A549 (cell line): ENCODE data around the gene PLOD3.

Experiments
- FOSB ChIP-seq: fragments of 250-450 bp; sonication (Bioruptor Pico); IDR thresholded peaks from 2 replicates; pipeline ENCODE4 v1.5.0; 2020; ENCODE audit warnings: mild to moderate bottlenecking, moderate library complexity
- HDAC2 ChIP-seq: fragments of 200-600 bp; sonication (generic); IDR thresholded peaks from 2 replicates; pipeline ENCODE4 v1.6.1; 2016
- KDM1A ChIP-seq: fragments of 200-600 bp; sonication (generic); IDR thresholded peaks from 2 replicates; pipeline ENCODE4 v1.6.1; 2016; ENCODE audit warnings: low read depth, mild to moderate bottlenecking
- MYC ChIP-seq: IDR thresholded peaks from 2 replicates; pipeline ENCODE4 v1.6.1; 2012; ENCODE audit warnings: mild to moderate bottlenecking, inconsistent platforms, low read length, improper control_type of control experiment, borderline replicate concordance
- POLR2A ChIP-seq: IDR thresholded peaks from 2 replicates; pipeline ENCODE4 v1.6.1; 2012; ENCODE audit warnings: mild to moderate bottlenecking, low read length
- TF ChIP-seq, protein P1 (sequence below): IDR thresholded peaks from 2 replicates; pipeline ENCODE4 v1.6.1; 2012
- TF ChIP-seq, protein P2 (sequence below): fragments of >200 bp; sonication (Bioruptor Twin); formaldehyde crosslinking; IDR thresholded peaks from 3 replicates; pipeline ENCODE4 v1.5.1; 2016
- TF ChIP-seq, protein P3 (sequence below): IDR thresholded peaks from 2 replicates; pipeline ENCODE4 v1.6.1; 2012

DNA sequence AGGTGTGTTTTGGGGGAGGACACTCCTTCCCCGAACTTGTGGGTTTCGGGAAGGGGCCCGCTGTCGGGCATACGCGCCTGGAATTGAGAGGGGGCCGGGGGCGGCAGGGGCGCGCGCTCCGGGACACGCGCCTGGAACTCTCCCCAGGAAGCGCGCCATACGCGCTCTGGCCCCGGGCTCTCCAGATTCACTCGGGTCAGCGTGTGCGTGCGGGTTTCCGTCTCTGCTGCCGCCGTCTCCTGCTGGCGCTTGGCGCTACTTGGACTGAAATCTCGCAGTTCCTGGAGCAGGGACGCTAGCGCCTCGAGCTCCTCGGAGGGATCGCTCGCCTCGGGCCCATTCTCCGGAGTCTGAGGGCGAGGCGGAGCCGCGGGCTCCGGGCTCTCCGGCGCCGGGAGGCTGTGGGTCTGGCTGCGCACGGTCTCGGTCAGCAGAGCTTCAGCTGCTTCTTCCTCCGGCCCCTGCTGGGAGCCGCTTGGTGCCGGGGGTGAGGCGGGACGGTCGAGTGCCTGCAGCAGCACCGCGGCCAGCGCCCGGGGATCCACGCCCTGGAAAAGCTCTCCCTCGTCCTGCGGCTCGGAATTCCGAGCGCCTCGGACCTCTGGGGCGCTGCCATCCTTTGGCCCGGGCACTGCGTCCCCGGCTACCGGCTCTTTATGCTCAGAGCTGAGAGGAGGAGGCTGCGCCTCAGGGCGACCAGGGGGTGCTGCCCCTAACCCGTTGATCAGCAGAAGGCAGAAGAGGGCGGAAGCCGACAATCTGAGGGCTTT is 53.1 kb downstream of the PLOD3 start:
- TF ChIP-seq, protein P1, sequence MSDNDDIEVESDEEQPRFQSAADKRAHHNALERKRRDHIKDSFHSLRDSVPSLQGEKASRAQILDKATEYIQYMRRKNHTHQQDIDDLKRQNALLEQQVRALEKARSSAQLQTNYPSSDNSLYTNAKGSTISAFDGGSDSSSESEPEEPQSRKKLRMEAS = no peak
- TF ChIP-seq POLR2A (no peak), FOSB (CRISPR knock-in tag) (no peak), MYC (no peak), KDM1A (no peak), HDAC2 (peak; percentile 53; the same call in 1 of the 2 replicates)
- TF ChIP-seq, protein P2, sequence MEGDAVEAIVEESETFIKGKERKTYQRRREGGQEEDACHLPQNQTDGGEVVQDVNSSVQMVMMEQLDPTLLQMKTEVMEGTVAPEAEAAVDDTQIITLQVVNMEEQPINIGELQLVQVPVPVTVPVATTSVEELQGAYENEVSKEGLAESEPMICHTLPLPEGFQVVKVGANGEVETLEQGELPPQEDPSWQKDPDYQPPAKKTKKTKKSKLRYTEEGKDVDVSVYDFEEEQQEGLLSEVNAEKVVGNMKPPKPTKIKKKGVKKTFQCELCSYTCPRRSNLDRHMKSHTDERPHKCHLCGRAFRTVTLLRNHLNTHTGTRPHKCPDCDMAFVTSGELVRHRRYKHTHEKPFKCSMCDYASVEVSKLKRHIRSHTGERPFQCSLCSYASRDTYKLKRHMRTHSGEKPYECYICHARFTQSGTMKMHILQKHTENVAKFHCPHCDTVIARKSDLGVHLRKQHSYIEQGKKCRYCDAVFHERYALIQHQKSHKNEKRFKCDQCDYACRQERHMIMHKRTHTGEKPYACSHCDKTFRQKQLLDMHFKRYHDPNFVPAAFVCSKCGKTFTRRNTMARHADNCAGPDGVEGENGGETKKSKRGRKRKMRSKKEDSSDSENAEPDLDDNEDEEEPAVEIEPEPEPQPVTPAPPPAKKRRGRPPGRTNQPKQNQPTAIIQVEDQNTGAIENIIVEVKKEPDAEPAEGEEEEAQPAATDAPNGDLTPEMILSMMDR = no peak
- TF ChIP-seq, protein P3, sequence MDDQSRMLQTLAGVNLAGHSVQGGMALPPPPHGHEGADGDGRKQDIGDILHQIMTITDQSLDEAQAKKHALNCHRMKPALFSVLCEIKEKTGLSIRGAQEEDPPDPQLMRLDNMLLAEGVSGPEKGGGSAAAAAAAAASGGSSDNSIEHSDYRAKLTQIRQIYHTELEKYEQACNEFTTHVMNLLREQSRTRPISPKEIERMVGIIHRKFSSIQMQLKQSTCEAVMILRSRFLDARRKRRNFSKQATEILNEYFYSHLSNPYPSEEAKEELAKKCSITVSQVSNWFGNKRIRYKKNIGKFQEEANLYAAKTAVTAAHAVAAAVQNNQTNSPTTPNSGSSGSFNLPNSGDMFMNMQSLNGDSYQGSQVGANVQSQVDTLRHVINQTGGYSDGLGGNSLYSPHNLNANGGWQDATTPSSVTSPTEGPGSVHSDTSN = no peak
